ENCODE results near the gene TCP10L.

DNA sequence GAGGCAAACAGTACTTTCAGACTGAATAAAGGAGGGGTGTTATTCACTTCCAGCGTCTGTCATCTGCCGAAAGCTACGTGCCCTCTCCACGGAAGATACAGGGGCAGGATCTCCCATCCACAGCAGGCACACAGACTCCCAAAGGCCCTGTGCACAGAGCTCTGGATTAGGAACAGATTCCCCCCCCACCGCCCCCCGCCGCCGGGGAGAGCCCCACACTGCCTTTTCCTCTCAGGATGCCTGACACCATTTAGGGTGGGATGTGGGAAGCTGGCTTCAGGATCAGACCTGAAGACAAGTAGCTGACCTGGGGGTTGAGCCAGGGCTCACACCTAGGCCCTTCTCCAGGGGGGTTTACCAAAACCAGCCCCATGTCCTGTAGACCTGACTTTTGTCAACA, 8.4 kb upstream of the TCP10L start:
- TF ChIP-seq FOSL1 (IDR thresholded peaks at IDR 0.05; ENCODE audit: insufficient read depth, low read depth, low read length) (no peak), CREB1 (IDR thresholded peaks at IDR 0.05) (no peak), BCL11A (IDR thresholded peaks at IDR 0.05; ENCODE audit: low read depth in 2 of 2, low read length in 2 of 2) (no peak), SIN3A (conservative IDR thresholded peaks at IDR 0.05 in 1 of 2, IDR thresholded peaks at IDR 0.05 in 1 of 2; ENCODE audit: low read depth in 1 of 2, low read length in 2 of 2) (no peak), NRF1 (IDR thresholded peaks at IDR 0.05; ENCODE audit: low read depth, low read length) (no peak)
- TF ChIP-seq, protein P1, sequence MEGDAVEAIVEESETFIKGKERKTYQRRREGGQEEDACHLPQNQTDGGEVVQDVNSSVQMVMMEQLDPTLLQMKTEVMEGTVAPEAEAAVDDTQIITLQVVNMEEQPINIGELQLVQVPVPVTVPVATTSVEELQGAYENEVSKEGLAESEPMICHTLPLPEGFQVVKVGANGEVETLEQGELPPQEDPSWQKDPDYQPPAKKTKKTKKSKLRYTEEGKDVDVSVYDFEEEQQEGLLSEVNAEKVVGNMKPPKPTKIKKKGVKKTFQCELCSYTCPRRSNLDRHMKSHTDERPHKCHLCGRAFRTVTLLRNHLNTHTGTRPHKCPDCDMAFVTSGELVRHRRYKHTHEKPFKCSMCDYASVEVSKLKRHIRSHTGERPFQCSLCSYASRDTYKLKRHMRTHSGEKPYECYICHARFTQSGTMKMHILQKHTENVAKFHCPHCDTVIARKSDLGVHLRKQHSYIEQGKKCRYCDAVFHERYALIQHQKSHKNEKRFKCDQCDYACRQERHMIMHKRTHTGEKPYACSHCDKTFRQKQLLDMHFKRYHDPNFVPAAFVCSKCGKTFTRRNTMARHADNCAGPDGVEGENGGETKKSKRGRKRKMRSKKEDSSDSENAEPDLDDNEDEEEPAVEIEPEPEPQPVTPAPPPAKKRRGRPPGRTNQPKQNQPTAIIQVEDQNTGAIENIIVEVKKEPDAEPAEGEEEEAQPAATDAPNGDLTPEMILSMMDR (IDR thresholded peaks at IDR 0.05; ENCODE audit: control extremely low read depth in 1 of 3, insufficient read depth in 1 of 3, low read depth in 1 of 3, low read length in 3 of 3), result no peak
- TF ChIP-seq, protein P2, sequence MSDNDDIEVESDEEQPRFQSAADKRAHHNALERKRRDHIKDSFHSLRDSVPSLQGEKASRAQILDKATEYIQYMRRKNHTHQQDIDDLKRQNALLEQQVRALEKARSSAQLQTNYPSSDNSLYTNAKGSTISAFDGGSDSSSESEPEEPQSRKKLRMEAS (IDR thresholded peaks at IDR 0.05), result no peak
- TF ChIP-seq, protein P3, sequence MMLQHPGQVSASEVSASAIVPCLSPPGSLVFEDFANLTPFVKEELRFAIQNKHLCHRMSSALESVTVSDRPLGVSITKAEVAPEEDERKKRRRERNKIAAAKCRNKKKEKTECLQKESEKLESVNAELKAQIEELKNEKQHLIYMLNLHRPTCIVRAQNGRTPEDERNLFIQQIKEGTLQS (IDR thresholded peaks at IDR 0.05; ENCODE audit: insufficient read depth, low read depth, low read length), result no peak
- TF ChIP-seq, protein P4, sequence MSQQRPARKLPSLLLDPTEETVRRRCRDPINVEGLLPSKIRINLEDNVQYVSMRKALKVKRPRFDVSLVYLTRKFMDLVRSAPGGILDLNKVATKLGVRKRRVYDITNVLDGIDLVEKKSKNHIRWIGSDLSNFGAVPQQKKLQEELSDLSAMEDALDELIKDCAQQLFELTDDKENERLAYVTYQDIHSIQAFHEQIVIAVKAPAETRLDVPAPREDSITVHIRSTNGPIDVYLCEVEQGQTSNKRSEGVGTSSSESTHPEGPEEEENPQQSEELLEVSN (IDR thresholded peaks at IDR 0.05), result no peak

Measured in H1 (cell line).